ENCODE results near the gene TMEM178A.

Gene TMEM178A

DNA sequence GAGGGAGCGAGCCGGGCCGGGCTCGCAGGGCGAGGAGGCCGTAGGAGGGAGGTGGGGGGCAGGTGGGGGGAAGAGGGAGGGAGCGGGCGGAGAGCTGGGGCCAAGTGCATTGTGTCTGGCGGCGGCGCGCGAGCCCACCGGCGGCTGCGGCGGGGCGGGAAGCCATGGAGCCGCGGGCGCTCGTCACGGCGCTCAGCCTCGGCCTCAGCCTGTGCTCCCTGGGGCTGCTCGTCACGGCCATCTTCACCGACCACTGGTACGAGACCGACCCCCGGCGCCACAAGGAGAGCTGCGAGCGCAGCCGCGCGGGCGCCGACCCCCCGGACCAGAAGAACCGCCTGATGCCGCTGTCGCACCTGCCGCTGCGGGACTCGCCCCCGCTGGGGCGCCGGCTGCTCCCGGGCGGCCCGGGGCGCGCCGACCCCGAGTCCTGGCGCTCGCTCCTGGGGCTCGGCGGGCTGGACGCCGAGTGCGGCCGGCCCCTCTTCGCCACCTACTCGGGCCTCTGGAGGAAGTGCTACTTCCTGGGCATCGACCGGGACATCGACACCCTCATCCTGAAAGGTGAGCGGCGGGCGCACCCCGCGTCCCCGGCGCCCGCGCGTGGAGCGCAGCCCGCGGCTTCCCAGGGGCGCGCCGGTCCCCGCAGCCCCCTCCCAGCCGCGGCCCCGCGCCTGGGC lies at the start of gene TMEM178A:
TMEM178A (plus strand) TSS at position 107 of the 680 bp plus-strand sequence; CDS start at position 165, 58 bp downstream.
- Histone ChIP-seq H3K9me3 (ENCODE audit: insufficient read depth, low read length, severe bottlenecking) (peaks cover 2% of the 10 kb centered on the region), H3K9ac (ENCODE audit: low read depth, low read length) (no peak within 1 kb of the TSS), H3K27me3 (ENCODE audit: insufficient read depth, low read length, poor library complexity) (no peaks in the 10 kb centered on the region), H3K27ac (ENCODE audit: low read length) (no peak within 1 kb of the TSS), H4K20me1 (ENCODE audit: insufficient read depth, low read length) (no peaks in the 10 kb centered on the region), H3K4me3 (ENCODE audit: low read depth in 1 of 2, low read length in 2 of 2) (no peak within 1 kb of the TSS), H3K4me1 (ENCODE audit: insufficient read depth, low read length) (no peaks in the 10 kb centered on the region), H3K36me3 (ENCODE audit: insufficient read depth, low read length) (no peaks in the 10 kb centered on the region), H2AFZ (ENCODE audit: low read depth, low read length) (no peak within 1 kb of the TSS), H3K4me2 (ENCODE audit: insufficient read depth, low read length) (no peak within 1 kb of the TSS), H3K79me2 (ENCODE audit: insufficient read depth, low read length) (no peaks in the 10 kb centered on the region)
- no peak for TF ChIP-seq EZH2 (IDR thresholded peaks at IDR 0.05; ENCODE audit: borderline replicate concordance, low read depth, low read length, severe bottlenecking)
- no peak for TF ChIP-seq CTCF (IDR thresholded peaks at IDR 0.05; ENCODE audit: borderline replicate concordance, extremely low read depth, low read length, poor library complexity, severe bottlenecking)
- ATAC-seq (ENCODE audit: insufficient read depth, low read depth), result no peak
- no peak for DNase-seq

GRCh38 chr2:39618236-39618635 lies 47.5 kb upstream of the TMEM178A start:
- TF ChIP-seq CTCF (IDR thresholded peaks at IDR 0.05; ENCODE audit: borderline replicate concordance, extremely low read depth, low read length, poor library complexity, severe bottlenecking) (no peak), EZH2 (IDR thresholded peaks at IDR 0.05; ENCODE audit: borderline replicate concordance, low read depth, low read length, severe bottlenecking) (no peak)
- Histone ChIP-seq H3K4me2 (ENCODE audit: insufficient read depth, low read length) (no peak overlapping the region), H3K27ac (ENCODE audit: low read length) (no peak overlapping the region), H2AFZ (ENCODE audit: low read depth, low read length) (no peak overlapping the region), H3K4me1 (ENCODE audit: insufficient read depth, low read length) (peaks cover 14% of the 10 kb centered on the region), H3K9me3 (ENCODE audit: insufficient read depth, low read length, severe bottlenecking) (no peaks in the 10 kb centered on the region), H4K20me1 (ENCODE audit: insufficient read depth, low read length) (no peaks in the 10 kb centered on the region), H3K27me3 (ENCODE audit: insufficient read depth, low read length, poor library complexity) (no peaks in the 10 kb centered on the region), H3K79me2 (ENCODE audit: insufficient read depth, low read length) (no peaks in the 10 kb centered on the region), H3K9ac (ENCODE audit: low read depth, low read length) (no peak overlapping the region), H3K4me3 (ENCODE audit: low read depth in 1 of 2, low read length in 2 of 2) (no peak overlapping the region), H3K36me3 (ENCODE audit: insufficient read depth, low read length) (no peaks in the 10 kb centered on the region)
- ATAC-seq (ENCODE audit: insufficient read depth, low read depth) (no peak), DNase-seq (no peak)

DNA sequence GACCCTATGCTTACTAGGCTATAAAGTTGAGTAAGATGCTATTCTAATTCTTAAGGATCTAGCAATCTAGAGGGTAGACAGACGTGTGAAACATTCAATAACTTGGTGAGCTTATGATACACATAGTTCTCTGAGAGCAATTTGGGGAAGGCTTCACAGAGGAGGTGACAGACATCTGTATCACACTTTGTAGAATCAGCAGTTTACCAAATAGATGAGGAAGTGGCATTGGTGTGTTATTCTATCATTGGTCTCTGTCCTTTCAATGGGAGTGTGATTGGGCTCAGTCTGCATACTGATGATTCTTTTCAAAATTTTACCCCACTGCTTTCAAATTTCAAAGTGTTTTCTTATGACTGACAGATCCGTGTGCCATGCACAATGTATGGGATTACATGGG lies 47.0 kb upstream of the TMEM178A start:
- Histone ChIP-seq H4K20me1 (ENCODE audit: insufficient read depth, low read length) (no peaks in the 10 kb centered on the region), H3K9me3 (ENCODE audit: insufficient read depth, low read length, severe bottlenecking) (no peaks in the 10 kb centered on the region), H3K4me3 (ENCODE audit: low read depth in 1 of 2, low read length in 2 of 2) (no peak overlapping the region), H3K4me2 (ENCODE audit: insufficient read depth, low read length) (no peak overlapping the region), H2AFZ (ENCODE audit: low read depth, low read length) (no peak overlapping the region), H3K27ac (ENCODE audit: low read length) (no peak overlapping the region), H3K9ac (ENCODE audit: low read depth, low read length) (no peak overlapping the region), H3K79me2 (ENCODE audit: insufficient read depth, low read length) (no peaks in the 10 kb centered on the region), H3K4me1 (ENCODE audit: insufficient read depth, low read length) (peaks cover 14% of the 10 kb centered on the region), H3K36me3 (ENCODE audit: insufficient read depth, low read length) (no peaks in the 10 kb centered on the region), H3K27me3 (ENCODE audit: insufficient read depth, low read length, poor library complexity) (no peaks in the 10 kb centered on the region)
- DNase-seq, result no peak
- ATAC-seq (ENCODE audit: insufficient read depth, low read depth), result no peak
- TF ChIP-seq CTCF (IDR thresholded peaks at IDR 0.05; ENCODE audit: borderline replicate concordance, extremely low read depth, low read length, poor library complexity, severe bottlenecking) (no peak), EZH2 (IDR thresholded peaks at IDR 0.05; ENCODE audit: borderline replicate concordance, low read depth, low read length, severe bottlenecking) (no peak)
